Fibroblast of the aortic adventitia (primary cell): ENCODE results near the gene MED13. TPM values are rescaled to one million over a fixed set of nuclear protein-coding genes. Genes with fewer than 3 reads are reported as not detected.

Source experiments
- DNase-seq: peaks from one replicate; pipeline ENCODE4 v3.0.0-alpha.2; 2010; ENCODE audit warnings: low read depth
- H3K4me3 ChIP-seq: 2 replicates; pipeline ENCODE4 v1.5.1; 2011; ENCODE audit warnings: low read depth, mild to moderate bottlenecking, control low read depth, low read length, moderate library complexity
- total RNA-seq: library from RNA; depleted of rRNA; stranded (reverse); fragments of >200 nt; gene quantifications from 2 replicates; pipeline ENCODE4 v1.2.3, GENCODE V29; 2012; ENCODE audit warnings: low replicate concordance
- TF ChIP-seq, protein P1 (sequence below): IDR thresholded peaks from 2 replicates; pipeline ENCODE4 v1.5.1; 2011; ENCODE audit warnings: mild to moderate bottlenecking, low read length, control low read depth, inconsistent platforms; ENCODE audit not compliant: insufficient read depth

MED13 gene
- total RNA-seq, 1 donor: 68.1 TPM

DNA sequence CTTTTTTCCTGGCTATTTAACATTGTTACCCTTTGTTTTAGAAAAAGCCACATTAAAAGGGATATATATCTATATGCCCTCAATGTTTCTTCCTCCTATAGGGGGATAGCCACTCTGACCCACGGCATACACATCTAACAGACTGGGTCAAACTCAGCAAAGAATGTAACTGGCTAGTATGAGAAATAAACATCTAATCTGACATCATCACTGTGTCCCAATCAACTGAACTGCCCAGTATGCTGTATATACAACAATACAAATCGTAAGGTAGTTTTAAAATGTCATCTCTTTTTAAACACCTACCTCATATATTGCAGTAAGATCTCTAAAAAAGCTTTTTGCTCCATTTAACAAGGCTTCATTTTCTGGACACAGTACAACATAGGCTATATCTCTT is 97.3 kb downstream of the MED13 start:
- H3K4me3 ChIP-seq: no peak overlapping the region
- no peak for DNase-seq
- TF ChIP-seq, protein P1, sequence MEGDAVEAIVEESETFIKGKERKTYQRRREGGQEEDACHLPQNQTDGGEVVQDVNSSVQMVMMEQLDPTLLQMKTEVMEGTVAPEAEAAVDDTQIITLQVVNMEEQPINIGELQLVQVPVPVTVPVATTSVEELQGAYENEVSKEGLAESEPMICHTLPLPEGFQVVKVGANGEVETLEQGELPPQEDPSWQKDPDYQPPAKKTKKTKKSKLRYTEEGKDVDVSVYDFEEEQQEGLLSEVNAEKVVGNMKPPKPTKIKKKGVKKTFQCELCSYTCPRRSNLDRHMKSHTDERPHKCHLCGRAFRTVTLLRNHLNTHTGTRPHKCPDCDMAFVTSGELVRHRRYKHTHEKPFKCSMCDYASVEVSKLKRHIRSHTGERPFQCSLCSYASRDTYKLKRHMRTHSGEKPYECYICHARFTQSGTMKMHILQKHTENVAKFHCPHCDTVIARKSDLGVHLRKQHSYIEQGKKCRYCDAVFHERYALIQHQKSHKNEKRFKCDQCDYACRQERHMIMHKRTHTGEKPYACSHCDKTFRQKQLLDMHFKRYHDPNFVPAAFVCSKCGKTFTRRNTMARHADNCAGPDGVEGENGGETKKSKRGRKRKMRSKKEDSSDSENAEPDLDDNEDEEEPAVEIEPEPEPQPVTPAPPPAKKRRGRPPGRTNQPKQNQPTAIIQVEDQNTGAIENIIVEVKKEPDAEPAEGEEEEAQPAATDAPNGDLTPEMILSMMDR: no peak

- DNase-seq: no peak
Observed at GRCh38 chr17:61966191-61966590, 98.9 kb downstream of the MED13 start.

GRCh38 chr17:61955619-61956018 is 109.5 kb downstream of the MED13 start:
- TF ChIP-seq, protein P1: no peak
- no peak for DNase-seq
- no peak overlapping the region for H3K4me3 ChIP-seq

More at GRCh38 chr17:61966191-61966590, 98.9 kb downstream of the MED13 start:
- H3K4me3 ChIP-seq: no peak overlapping the region
- TF ChIP-seq, protein P1: no peak

DNA sequence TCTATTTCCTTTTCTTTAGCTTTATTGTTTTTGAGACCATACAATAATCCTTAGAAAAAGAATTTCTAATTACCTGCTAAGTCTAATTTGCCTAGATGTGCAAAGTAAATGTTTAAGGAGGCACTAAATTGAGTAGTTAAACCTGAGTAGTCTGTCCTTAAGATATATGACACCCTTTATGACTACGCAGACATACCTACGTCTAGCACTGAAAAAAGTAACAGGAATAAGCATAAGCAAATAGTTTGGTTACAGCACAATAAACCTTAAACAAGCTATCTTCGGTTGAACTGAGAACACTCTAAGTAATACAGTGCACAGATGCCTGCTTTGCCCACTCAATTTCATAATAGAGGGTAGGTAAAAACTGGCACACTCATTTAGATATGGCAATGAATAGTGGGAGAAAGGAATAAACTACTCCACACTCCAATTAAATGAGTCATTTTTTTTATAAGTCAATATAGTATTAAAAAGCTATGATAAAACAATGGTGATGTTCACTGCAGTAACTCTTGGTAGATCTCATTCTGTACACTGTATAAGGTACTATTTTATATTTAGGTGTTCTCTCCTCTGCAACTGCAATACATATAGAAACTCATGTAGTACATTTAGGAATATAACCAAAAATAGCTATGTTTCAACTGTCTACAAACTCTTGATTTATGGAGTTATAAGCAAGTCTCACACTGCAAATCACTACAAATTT is 117.6 kb downstream of the MED13 start:
- TF ChIP-seq, protein P1: no peak
- no peak for DNase-seq
- no peak overlapping the region for H3K4me3 ChIP-seq

DNA sequence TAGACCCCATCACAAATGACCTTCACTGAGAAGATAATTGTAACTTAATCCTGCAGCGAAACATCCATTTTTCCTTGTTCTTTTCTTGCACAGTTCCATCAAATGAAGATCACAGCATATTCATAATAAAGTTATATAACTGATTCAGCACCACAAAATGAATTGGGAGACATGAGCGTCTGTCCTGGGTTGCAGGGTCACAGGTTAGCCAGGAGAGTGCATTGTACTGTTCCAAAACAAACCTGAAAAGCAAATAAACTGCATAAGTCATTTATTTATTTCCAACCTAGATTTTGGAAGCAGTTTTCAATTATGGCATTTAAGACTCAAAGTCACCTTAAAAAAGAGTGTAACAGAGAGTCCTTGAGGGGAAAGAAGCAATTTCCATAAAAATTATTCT is 118.7 kb downstream of the MED13 start:
- H3K4me3 ChIP-seq: no peak overlapping the region
- TF ChIP-seq, protein P1: no peak
- no peak for DNase-seq

DNA sequence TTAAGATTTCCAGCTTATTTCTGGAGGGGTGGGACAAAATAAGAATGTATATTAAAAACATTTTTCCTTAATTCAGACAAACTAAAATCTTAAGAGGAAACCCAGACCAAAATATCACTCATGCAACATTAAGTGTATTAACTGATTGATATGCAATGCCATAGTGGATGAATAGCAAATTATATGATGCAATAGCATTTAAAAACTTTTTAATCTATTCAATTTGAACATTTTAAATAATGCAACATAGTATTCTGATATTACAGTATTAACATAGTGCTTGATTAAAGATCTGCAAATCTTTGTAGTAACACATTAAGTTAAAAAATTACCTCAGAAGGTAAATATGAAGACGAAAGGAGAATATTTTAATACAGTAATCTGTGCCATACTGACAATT is 122.0 kb downstream of the MED13 start:
- DNase-seq: no peak
- no peak overlapping the region for H3K4me3 ChIP-seq
- TF ChIP-seq, protein P1: no peak

DNA sequence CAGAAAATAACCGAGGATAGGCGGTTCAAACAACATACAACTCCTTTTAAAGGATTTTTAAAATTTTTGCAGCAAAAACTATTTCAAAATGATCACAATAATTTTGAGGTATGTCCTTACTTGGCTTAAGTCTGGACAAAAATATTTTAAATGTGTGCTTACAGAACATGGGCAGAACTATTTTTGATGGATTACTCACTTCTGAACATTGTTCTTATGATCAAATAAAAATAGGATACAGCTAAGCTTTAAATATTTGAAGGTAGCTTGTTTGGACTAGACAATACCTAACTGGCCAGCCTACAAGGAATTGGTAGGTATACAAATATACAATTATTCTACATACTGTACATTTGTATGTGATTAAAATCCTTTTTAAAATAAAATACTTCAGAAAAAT is 123.0 kb downstream of the MED13 start:
- TF ChIP-seq, protein P1: no peak
- H3K4me3 ChIP-seq: no peak overlapping the region
- DNase-seq: no peak
